Transverse colon (tissue), 3 donors: ENCODE data around the gene SLC34A1.

ENCODE experiments used
- CTCF ChIP-seq, 5 experiments: fragments of 200-600 bp in 3 of 5; fragments of 450-650 bp in 2 of 5; sonication (generic) in 3 of 5; IDR thresholded peaks; 1 replicate in 2 of 5; 2 replicates in 3 of 5; pipeline ENCODE4 v1.5.1; 2016 to 2017; ENCODE audit warnings: antibody characterized with exemption in 5 of 5, inconsistent platforms in 3 of 5, mild to moderate bottlenecking in 2 of 5, moderate library complexity in 1 of 5
- POLR2A ChIP-seq: fragments of 450-650 bp; IDR thresholded peaks from one replicate; pipeline ENCODE4 v1.6.1; 2016; ENCODE audit warnings: antibody characterized with exemption, mild to moderate bottlenecking, moderate library complexity

GRCh38 chr5:177362610-177363507 is 21.4 kb upstream of the SLC34A1 start:
- no peak for TF ChIP-seq POLR2A
- TF ChIP-seq CTCF (IDR thresholded peaks at IDR 0.05): no peak
